ENCODE results near the gene ANTXR2.

- TF ChIP-seq CTCF (IDR thresholded peaks at IDR 0.05) (no peak), POLR2A (IDR thresholded peaks at IDR 0.05; ENCODE audit: low read depth) (no peak), POLR2AphosphoS5 (IDR thresholded peaks at IDR 0.05) (no peak)
Measured at GRCh38 chr4:80024335-80024734, 48.7 kb downstream of the ANTXR2 start.

Data from esophagus muscularis mucosa (tissue), 3 donors.